GM10847 (cell line): Measurements from ENCODE around the gene SMDT1.

ENCODE experiments used
- POLR2A ChIP-seq: IDR thresholded peaks from 2 replicates; pipeline ENCODE4 v1.6.1; 2011; ENCODE audit not compliant: insufficient read length; ENCODE audit errors: extremely low read depth

The SMDT1 gene

GRCh38 chr22:42079319-42080251 is at the start of gene SMDT1:
Gene SMDT1, plus strand, starts transcription at chr22:42079700. Its CDS starts 69 bp downstream, at chr22:42079769.
- TF ChIP-seq POLR2A = peak; percentile 77

DNA sequence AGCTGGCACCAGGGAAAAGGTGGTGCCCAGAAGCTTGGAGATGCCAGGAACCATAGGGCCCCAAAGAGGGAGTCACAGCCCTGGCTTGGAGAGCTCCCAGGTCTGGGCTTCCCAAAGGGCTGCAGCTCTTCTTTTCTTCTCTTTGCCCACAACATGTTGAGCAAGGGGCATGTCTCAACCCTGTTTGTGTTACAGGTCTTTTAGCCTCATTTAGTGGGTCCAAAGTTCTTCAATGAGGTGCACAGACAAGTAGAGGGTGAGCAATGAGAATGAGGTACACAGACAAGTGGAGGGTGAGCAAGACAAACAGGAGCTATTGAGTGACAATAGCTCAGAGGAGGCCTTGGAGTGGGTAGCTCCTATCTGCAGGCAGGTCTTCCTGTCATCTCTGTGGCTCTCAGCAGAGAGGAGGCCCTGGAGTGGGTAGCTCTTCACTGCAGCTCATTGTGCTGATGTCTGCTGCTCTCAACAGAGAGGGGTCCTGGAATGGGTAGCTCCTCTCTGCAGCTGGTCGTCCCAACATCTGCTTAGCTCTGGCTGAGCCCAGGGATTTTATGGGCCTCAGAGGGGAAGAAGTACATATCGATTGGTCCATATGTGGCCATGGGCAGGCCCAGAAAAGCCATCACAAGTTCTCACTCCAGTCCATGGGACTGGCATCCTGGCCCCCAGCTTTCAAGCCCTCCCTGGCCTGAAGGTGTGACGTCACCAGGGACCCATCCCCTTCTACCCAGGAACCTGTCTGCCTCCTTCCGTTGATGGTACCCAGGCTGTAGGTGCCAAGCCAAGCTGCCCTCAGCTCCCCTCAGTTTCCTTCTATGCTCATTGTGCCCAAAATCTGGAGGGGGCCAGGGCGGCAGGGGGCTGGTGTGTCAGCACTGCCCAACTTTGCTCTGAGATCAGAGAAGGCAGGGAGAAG is 46.0 kb upstream of the SMDT1 start:
- no peak for TF ChIP-seq POLR2A

GRCh38 chr22:42035256-42035655 is 44.2 kb upstream of the SMDT1 start:
- no peak for TF ChIP-seq POLR2A

- no peak for TF ChIP-seq POLR2A
Measured at GRCh38 chr22:42039271-42039670, 40.2 kb upstream of the SMDT1 start.

GRCh38 chr22:42041784-42042183 is 37.7 kb upstream of the SMDT1 start:
- no peak for TF ChIP-seq POLR2A

DNA sequence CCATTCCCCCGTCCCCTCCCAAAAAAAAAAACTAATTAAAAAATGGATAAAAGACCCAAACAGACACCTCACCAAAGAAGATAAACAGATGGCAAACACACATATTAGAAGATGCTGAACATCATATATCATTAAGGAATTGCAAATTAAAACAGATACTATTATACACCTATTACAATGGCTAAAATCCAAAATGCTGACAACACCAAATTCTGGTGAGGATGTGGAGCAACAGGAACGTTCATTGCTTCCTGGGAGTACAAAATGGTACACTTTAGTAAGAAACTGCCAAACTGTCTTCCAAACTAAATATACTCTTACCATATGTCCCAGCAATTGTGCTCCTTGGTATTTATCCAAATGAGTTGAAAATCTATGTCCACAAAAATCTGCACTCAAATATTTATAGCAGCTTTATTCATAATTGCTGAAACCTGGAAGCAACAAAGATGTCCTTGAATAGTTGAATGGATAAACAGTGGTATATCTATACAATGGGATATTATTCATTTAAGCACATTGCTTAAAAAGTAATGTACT is 28.8 kb upstream of the SMDT1 start:
- TF ChIP-seq POLR2A = no peak

- no peak for TF ChIP-seq POLR2A
Measured at GRCh38 chr22:42052765-42053164, 26.7 kb upstream of the SMDT1 start.

- TF ChIP-seq POLR2A = no peak
Measured at GRCh38 chr22:42056757-42057511, 22.6 kb upstream of the SMDT1 start.

DNA sequence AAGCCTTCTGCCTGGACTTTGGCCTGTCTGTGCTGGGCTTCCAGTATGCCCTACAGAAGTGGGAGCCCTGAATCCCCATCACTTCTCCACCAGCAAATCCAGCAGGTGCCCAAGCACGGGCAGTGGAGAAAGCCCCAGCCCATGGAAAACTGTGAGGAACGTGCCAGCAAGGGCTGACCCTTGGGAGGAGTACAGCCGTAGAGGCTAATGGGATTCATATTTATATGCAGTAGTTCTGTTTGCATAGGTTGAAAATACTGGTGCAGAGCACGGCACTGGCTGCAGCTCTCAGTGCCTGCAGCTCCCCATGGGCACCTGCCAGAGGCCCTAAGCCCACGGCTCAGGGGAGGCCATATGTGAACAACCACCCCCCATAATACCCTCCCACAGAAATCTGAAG is 19.0 kb upstream of the SMDT1 start:
- TF ChIP-seq POLR2A = no peak

- no peak for TF ChIP-seq POLR2A
Measured at GRCh38 chr22:42061041-42061440, 18.5 kb upstream of the SMDT1 start.

GRCh38 chr22:42062506-42063170 is 16.9 kb upstream of the SMDT1 start:
- TF ChIP-seq POLR2A = no peak

DNA sequence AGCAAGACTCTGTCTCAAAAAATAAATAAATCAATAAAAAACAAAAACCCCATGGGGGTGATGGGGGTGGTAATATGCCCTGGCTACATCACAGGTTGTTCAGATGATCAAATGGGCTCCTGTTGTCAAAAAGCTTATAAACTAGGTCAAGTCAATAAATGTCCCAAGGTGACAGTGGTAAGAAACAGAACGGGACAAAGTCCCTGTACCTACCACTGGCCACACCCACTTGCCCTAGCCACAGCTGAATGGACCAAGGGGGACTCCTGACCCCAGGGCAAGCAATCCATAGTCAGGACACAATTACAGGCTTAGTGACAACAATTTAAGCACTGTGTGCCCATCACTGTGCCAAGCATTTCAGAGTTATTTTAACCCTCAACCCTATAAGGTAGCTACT is 14.9 kb upstream of the SMDT1 start:
- no peak for TF ChIP-seq POLR2A

GRCh38 chr22:42065438-42066125 is 13.9 kb upstream of the SMDT1 start:
- no peak for TF ChIP-seq POLR2A
